Measurements from ENCODE around the gene WDR4. TPM values are rescaled to one million over a fixed set of nuclear protein-coding genes. Genes with fewer than 3 reads are reported as not detected.

Gene WDR4
- total RNA-seq, 2 experiments from 2014 or later, result 38.6 to 38.7 TPM

DNA sequence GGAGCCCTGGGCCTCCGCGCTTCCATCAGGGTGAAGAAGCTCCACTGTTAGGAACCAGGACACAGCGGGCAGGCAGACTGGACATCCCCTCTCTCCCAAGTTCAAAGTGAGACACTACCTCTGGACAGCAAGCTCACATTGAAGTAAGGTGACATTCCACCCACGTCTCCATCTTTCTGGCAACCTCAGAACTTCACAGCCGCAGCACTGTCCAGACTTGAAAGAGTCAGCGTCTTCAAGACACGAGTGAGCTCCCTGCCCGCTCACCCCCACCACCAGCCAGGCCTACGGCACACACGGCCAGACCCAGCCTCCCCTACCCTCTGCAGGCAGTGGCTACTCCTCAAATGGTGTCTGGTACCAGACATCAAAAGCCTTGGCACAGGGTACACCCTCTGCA lies 11.1 kb downstream of the WDR4 start:
- Mint-ChIP-seq H3K27me3 (ENCODE audit: low read depth) (no peaks in the 10 kb centered on the region), H3K4me1 (ENCODE audit: low read depth) (peaks cover 15% of the 10 kb centered on the region), H3K27ac (no peak overlapping the region), H3K36me3 (ENCODE audit: low read depth) (peaks cover 45% of the 10 kb centered on the region), H3K4me3 (no peak overlapping the region), H3K9me3 (no peaks in the 10 kb centered on the region)
- CTCF ChIA-PET, result no interaction called here
- DNase-seq, result no peak
- intact Hi-C loops (cut with micrococcal nuclease), result no loop called here

DNA sequence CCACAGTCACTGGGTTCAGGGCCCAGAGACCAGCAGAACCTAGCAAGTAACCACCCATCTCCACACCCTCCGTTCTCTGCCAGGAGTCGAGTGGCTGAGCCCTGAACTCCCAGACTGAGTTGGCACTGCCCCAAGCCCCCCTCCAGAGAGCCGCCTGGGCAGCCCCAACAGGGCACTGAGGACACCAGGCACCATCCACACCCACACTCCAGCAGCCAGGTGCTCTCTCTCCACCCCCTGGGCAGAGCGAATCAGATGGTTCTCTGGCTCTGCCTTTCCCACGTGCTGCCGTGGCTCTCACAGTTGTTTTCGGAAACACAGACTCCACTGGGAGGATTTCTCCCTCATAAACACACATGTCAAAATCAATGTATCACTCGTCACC lies 13.6 kb downstream of the WDR4 start:
- Mint-ChIP-seq H3K27ac (no peak overlapping the region), H3K36me3 (ENCODE audit: low read depth) (peaks cover 37% of the 10 kb centered on the region), H3K27me3 (ENCODE audit: low read depth) (no peaks in the 10 kb centered on the region), H3K4me3 (no peak overlapping the region), H3K9me3 (no peaks in the 10 kb centered on the region), H3K4me1 (ENCODE audit: low read depth) (peaks cover 16% of the 10 kb centered on the region)
- CTCF ChIA-PET, result no interaction called here
- intact Hi-C loops (cut with micrococcal nuclease), result no loop called here
- no peak for DNase-seq

DNA sequence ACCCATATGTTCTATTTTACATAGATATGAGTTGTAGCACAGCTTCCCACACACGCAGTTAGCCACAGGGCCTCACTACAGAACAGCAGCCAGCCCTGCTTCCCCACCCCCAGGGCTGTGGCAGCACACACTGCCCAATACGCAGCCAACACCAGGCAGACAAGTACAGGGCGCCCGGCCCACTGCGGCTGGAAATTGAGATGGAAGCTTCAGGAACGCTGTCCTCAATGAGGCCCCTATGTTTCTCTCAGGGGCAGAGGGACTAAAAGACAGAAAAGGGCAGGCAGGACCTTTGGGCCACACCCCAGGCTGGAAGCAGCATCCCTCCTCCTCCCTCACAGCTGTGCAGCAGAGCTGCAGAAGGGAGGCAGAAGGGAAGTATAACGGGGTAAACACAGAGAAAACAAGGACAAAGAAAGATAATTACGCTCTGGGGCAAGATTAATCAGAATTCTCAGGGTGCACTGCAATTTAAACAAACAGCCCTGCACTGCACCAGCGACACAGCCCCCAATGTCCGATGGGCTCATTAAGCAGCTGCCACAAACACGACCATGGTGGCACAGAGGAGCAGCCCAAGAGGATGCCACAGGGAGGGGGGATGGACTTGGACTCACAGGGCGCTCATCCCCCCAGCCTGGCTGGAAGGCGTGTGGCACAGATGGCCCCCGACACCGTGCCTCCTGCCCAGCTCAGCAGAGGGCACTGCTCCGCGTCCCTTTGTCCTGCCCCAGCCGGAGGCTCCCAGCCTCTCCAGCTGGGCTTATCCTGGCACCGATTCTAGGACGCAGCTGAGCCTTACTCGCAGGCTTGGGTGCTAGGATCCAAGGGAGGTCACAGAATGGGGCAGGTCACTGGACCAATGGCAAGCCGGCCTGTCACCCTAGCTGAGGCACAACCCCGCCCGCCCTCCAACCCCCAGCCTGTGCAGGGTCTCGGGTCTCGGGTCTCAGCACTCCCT lies 14.2 kb downstream of the WDR4 start:
- H3K9me3 Mint-ChIP-seq, result no peaks in the 10 kb centered on the region
- H3K4me3 Mint-ChIP-seq, result no peak overlapping the region
- no peak overlapping the region for H3K27ac Mint-ChIP-seq
- intact Hi-C loops (cut with micrococcal nuclease), result no loop called here
- CTCF ChIA-PET, result no interaction called here
- peaks cover 15% of the 10 kb centered on the region for H3K4me1 Mint-ChIP-seq (ENCODE audit: low read depth)
- DNase-seq, result no peak
- no peaks in the 10 kb centered on the region for H3K27me3 Mint-ChIP-seq (ENCODE audit: low read depth)
- H3K36me3 Mint-ChIP-seq (ENCODE audit: low read depth), result peaks cover 37% of the 10 kb centered on the region

DNA sequence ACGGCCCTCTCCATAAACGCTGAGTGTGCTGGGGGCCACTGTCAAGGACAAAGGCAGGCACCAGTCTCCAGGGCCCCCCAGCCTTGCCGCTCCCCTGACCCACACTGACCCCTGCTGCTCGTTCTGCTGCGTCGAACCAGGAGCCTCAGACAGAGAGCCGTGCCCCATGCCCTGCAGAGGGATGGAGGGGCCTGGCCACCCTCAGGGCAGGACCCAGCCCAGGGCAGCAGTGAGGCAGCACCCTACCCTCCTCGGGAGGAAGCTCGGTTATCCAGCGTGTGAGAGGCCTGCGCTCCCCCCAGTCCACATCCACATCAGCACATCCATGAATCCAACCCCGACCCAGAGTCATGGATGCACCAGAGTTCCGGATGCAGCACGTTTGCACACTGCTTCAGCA lies 15.1 kb downstream of the WDR4 start:
- intact Hi-C loops (cut with micrococcal nuclease), result no loop called here
- DNase-seq, result no peak
- Mint-ChIP-seq H3K36me3 (ENCODE audit: low read depth) (peaks cover 33% of the 10 kb centered on the region), H3K27ac (no peak overlapping the region), H3K9me3 (no peaks in the 10 kb centered on the region), H3K4me3 (no peak overlapping the region), H3K27me3 (ENCODE audit: low read depth) (no peaks in the 10 kb centered on the region), H3K4me1 (ENCODE audit: low read depth) (peaks cover 13% of the 10 kb centered on the region)
- CTCF ChIA-PET, result no interaction called here

DNA sequence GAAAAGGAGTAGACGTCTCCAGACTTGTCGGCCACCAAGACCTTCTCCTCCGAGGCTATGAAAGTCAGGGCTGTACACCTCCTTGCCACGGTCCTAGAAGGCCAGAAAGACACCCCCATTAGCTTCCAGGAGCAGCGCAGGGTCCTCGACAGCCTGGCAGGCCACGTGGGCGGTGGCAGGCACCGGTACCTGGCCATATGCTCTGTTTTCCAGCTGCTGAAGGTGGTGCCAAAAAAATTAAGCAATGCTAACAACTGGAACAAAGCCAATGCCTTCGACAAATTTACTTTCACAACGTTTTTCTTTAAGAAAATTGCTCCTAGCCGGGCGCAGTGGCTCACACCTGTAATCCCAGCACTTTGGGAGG lies 15.9 kb downstream of the WDR4 start:
- H3K27me3 Mint-ChIP-seq (ENCODE audit: low read depth), result no peaks in the 10 kb centered on the region
- H3K27ac Mint-ChIP-seq, result no peak overlapping the region
- CTCF ChIA-PET, result no interaction called here
- no peaks in the 10 kb centered on the region for H3K9me3 Mint-ChIP-seq
- no peak overlapping the region for H3K4me3 Mint-ChIP-seq
- intact Hi-C loops (cut with micrococcal nuclease), result no loop called here
- peaks cover 13% of the 10 kb centered on the region for H3K4me1 Mint-ChIP-seq (ENCODE audit: low read depth)
- H3K36me3 Mint-ChIP-seq (ENCODE audit: low read depth), result peaks cover 37% of the 10 kb centered on the region
- DNase-seq, result no peak

DNA sequence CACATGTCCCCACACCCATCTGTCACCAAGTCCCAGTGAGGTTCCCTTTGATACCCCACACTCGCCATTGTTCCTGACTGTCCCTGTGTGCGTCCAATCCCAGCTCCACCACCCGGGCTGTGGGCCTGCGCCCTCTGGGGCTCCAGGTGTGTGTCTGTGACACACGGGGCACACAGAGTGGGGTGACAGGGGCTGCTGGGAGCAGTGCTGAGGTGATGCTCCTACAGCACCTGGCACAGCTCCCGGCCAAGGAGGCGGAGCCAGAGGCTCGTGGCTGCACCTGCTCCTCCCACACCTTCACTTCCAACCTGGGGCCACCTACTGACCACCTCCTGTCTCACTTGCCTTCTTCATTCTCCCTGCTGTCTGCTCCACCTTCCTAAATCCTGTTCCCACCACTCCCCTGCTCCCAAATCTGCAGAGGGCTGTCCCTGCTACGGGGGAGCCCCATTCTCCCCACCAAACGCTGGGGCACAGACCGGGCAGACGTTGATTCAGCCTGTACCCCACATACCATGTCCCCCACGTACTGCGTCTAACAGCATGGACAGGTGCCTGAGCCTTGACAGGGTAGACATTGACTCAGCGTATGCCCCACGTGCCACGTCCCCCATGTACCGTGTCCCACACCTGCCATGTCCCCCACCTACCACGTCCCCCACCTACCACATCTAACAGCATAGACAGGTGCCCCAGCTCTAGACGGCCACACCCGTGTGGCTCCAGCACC lies 16.4 kb downstream of the WDR4 start:
- Mint-ChIP-seq H3K27me3 (ENCODE audit: low read depth) (no peaks in the 10 kb centered on the region), H3K4me1 (ENCODE audit: low read depth) (peaks cover 11% of the 10 kb centered on the region), H3K36me3 (ENCODE audit: low read depth) (peaks cover 33% of the 10 kb centered on the region), H3K9me3 (no peaks in the 10 kb centered on the region), H3K27ac (no peak overlapping the region), H3K4me3 (no peak overlapping the region)
- no peak for DNase-seq
- intact Hi-C loops (cut with micrococcal nuclease), result no loop called here
- CTCF ChIA-PET, result interaction anchor here (0.7 kb wide), 1 partner anchor 128 kb away, joined by 4 read pairs; no protein-coding TSS in a partner anchor

DNA sequence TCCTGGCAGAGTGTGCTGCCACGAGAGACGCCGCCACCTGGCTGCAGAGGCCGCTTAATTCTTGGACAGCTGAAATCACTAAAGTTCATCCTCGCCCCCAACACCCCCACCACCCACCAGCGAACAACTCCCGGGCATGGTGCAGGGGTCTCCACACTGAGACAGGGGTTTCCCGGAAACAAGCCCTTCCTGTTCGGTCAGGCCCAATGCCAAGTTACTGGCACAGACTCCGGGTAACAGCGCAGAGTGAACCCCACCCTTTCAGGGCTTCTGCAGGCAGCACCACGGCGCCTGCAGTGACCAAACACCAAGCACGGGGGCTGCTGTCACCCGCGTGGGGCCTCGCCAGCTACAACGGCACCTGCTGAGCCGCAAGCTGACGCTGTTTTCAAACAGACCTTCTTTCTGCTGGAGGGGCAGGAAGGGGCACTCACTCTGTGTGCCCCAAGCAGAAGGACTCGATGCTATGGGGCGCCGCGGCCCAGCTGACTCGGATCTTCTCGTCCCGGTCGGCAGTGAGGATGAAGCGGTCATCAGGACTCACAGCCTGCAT lies 17.4 kb downstream of the WDR4 start:
- intact Hi-C loops (cut with micrococcal nuclease), result no loop called here
- CTCF ChIA-PET, result no interaction called here

DNA sequence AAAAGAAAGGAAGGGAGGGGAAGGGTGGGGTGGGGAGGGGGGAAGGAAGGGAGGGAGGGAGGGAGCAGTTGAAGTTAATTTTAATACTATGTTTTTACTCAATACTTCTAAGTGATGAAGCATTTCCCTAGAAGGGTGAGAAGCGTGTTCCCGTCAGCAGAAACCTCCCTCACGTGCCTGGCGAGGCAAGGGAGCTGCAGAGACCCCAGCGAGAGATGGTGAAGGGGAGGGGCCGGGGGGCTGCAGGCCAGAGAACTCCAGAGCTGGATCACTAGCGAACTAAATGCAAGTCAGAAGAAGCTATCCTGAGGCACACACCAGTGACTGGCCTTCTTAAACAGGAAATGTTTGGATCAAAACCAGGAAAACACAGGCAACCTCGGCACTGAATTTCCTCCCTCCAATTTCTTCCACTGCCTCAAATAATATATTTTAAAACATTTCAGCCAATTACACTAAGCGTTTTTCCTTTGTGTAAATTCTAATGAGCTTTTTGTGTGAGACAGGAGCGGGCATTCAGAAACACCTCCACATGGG lies 18.0 kb downstream of the WDR4 start:
- Mint-ChIP-seq H3K27ac (no peak overlapping the region), H3K9me3 (no peaks in the 10 kb centered on the region), H3K27me3 (ENCODE audit: low read depth) (no peaks in the 10 kb centered on the region), H3K36me3 (ENCODE audit: low read depth) (peaks cover 33% of the 10 kb centered on the region), H3K4me1 (ENCODE audit: low read depth) (peaks cover 8% of the 10 kb centered on the region), H3K4me3 (no peak overlapping the region)
- intact Hi-C loops (cut with micrococcal nuclease), result no loop called here
- no peak for DNase-seq
- CTCF ChIA-PET, result no interaction called here

More for the DNA sequence above, 17.4 kb downstream of the WDR4 start:
- DNase-seq, result no peak
- H3K9me3 Mint-ChIP-seq, result no peaks in the 10 kb centered on the region
- H3K36me3 Mint-ChIP-seq (ENCODE audit: low read depth), result peaks cover 35% of the 10 kb centered on the region
- peaks cover 8% of the 10 kb centered on the region for H3K4me1 Mint-ChIP-seq (ENCODE audit: low read depth)
- no peak overlapping the region for H3K27ac Mint-ChIP-seq
- H3K27me3 Mint-ChIP-seq (ENCODE audit: low read depth), result no peaks in the 10 kb centered on the region
- no peak overlapping the region for H3K4me3 Mint-ChIP-seq

DNA sequence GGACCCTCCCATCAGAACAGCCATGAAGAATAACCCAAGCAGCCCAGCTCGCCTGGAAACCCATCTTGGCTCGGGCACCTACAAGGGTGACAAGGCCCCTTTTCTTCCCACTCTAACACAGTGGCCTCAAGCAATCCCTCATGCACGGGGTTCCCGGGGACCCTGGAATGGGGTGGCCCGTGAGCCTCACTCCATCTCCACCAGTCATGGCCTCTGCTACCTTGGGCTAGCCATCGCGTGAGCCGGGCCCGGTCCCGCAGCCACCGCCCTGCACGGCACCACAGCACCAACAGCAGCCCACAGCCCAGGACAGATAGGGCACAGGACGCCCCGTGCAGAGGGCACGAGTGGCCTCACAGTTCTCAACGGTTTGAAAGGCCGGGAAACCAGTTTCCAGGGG lies 19.0 kb downstream of the WDR4 start:
- intact Hi-C loops (cut with micrococcal nuclease), result no loop called here
- Mint-ChIP-seq H3K27me3 (ENCODE audit: low read depth) (no peaks in the 10 kb centered on the region), H3K36me3 (ENCODE audit: low read depth) (peaks cover 32% of the 10 kb centered on the region), H3K4me1 (ENCODE audit: low read depth) (peaks cover 3% of the 10 kb centered on the region), H3K27ac (no peak overlapping the region), H3K9me3 (no peaks in the 10 kb centered on the region), H3K4me3 (no peak overlapping the region)
- CTCF ChIA-PET, result no interaction called here
- no peak for DNase-seq

DNA sequence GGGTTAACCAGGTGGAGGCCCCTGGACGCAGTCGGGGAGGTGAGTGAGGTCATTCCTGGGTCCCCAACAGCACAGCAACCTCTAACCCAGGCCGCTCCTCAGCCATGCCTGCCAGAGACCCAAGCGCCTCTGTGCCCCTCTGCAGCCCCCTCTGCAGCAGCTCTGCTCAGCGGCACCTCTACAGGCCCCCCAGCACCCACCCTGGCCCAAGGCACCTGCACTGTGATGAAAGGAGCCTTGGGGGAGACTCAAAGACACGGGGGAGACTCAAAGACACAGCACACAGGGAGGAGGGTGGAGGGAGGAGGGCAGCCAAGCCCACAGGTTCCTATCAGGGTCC lies 19.5 kb downstream of the WDR4 start:
- H3K27me3 Mint-ChIP-seq (ENCODE audit: low read depth), result no peaks in the 10 kb centered on the region

DNA sequence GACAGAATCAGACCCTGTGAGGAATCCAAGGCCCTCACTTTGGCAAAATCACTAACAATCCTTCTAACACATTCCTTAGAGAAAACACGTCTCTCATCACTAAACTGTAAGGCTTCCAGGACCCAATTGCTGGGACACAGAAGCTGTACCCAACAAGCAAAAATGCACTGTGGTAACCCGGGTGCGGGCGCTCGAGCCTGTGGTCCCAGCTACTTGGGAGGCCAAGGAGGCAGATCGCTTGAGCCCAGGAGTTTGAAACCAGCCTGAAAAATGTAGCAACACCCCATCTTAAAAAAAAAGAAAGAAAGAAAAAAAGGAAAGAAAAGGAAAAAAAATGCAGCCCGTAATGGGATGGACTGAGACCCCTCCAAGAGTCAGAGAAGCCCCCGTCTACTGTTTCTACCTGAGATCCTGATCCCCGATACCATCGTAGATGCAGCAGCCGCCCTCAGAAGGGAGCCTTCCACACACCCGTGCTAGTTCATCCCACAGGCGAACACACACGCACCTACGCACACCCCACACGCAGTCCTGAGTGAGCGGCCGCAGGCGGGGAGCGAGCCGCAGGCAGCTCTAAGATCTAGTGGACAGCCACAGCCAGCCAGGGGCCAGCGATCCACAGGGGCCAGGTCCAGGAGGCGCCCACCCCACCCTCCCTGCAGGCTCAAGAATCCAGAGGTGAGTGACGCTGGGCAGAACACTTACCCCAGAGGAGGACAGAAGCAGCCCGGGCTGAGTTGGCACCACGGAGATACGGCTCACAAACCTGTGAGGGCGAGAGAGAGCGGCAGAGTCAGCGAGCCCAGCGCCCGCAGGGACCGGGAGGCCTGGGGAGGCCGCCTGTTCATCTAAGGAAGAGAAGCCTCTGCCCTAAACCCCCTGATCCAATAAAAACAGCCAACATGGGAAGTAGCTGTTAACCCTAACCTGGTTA lies 20.1 kb downstream of the WDR4 start:
- Mint-ChIP-seq H3K9me3 (no peaks in the 10 kb centered on the region), H3K27me3 (ENCODE audit: low read depth) (no peaks in the 10 kb centered on the region), H3K4me1 (ENCODE audit: low read depth) (peaks cover 3% of the 10 kb centered on the region), H3K27ac (no peak overlapping the region), H3K4me3 (no peak overlapping the region), H3K36me3 (ENCODE audit: low read depth) (peaks cover 35% of the 10 kb centered on the region)
- CTCF ChIA-PET, result no interaction called here
- no peak for DNase-seq
- intact Hi-C loops (cut with micrococcal nuclease), result no loop called here

More for the DNA sequence above, 19.5 kb downstream of the WDR4 start:
- intact Hi-C loops (cut with micrococcal nuclease), result no loop called here
- Mint-ChIP-seq H3K9me3 (no peaks in the 10 kb centered on the region), H3K4me3 (no peak overlapping the region), H3K27ac (no peak overlapping the region), H3K4me1 (ENCODE audit: low read depth) (peaks cover 3% of the 10 kb centered on the region), H3K36me3 (ENCODE audit: low read depth) (peaks cover 32% of the 10 kb centered on the region)
- DNase-seq, result no peak
- CTCF ChIA-PET, result no interaction called here
